Osteocyte (in vitro differentiated cells): Measurements from ENCODE around the gene CPNE8. TPM values are rescaled to one million over a fixed set of nuclear protein-coding genes. Genes with fewer than 3 reads are reported as not detected.

Experiments used
- DNase-seq: peaks from one replicate; pipeline ENCODE4 v3.0.0; 2021; ENCODE audit warnings: mixed read lengths; ENCODE audit not compliant: unreplicated experiment; ENCODE audit errors: extremely low spot score
- H3K27ac Mint-ChIP-seq: one replicate; pipeline ENCODE4 v1.8.0; 2021; ENCODE audit warnings: mild to moderate bottlenecking, mixed read lengths; ENCODE audit not compliant: unreplicated experiment
- H3K27me3 Mint-ChIP-seq: one replicate; pipeline ENCODE4 v1.8.0; 2021; ENCODE audit warnings: mixed read lengths; ENCODE audit not compliant: unreplicated experiment
- H3K36me3 Mint-ChIP-seq: one replicate; pipeline ENCODE4 v1.8.0; 2021; ENCODE audit warnings: mixed read lengths; ENCODE audit not compliant: unreplicated experiment
- H3K4me1 Mint-ChIP-seq: one replicate; pipeline ENCODE4 v1.8.0; 2021; ENCODE audit warnings: mixed read lengths; ENCODE audit not compliant: unreplicated experiment
- H3K4me3 Mint-ChIP-seq: one replicate; pipeline ENCODE4 v1.8.0; 2021; ENCODE audit warnings: mild to moderate bottlenecking, moderate library complexity, mixed read lengths; ENCODE audit not compliant: unreplicated experiment
- H3K9me3 Mint-ChIP-seq: one replicate; pipeline ENCODE4 v1.8.0; 2021; ENCODE audit warnings: mixed read lengths; ENCODE audit not compliant: unreplicated experiment
- CTCF ChIP-seq: fragments of 200-600 bp; sonication (generic); IDR thresholded peaks from 2 replicates; pipeline ENCODE4 v1.5.0; 2021; ENCODE audit warnings: antibody characterized with exemption, mild to moderate bottlenecking, moderate library complexity
- total RNA-seq: library from RNA; stranded (reverse); gene quantifications from 2 replicates; pipeline ENCODE4 v1.2.1, GENCODE V29; 2021

CPNE8 gene
- total RNA-seq, 1 donor from 2014 or later, result 8.7 TPM

GRCh38 chr12:38648813-38649212 lies 256.6 kb downstream of the CPNE8 start:
- Mint-ChIP-seq H3K36me3 (no peaks in the 10 kb centered on the region), H3K9me3 (no peaks in the 10 kb centered on the region), H3K27me3 (no peaks in the 10 kb centered on the region), H3K27ac (no peak overlapping the region), H3K4me3 (no peak overlapping the region), H3K4me1 (no peaks in the 10 kb centered on the region)
- no peak for DNase-seq
- TF ChIP-seq CTCF, result no peak

- Mint-ChIP-seq H3K27ac (no peak overlapping the region), H3K9me3 (peaks cover 3% of the 10 kb centered on the region), H3K4me3 (no peak overlapping the region), H3K27me3 (no peaks in the 10 kb centered on the region), H3K4me1 (no peaks in the 10 kb centered on the region), H3K36me3 (no peaks in the 10 kb centered on the region)
- no peak for TF ChIP-seq CTCF
- DNase-seq, result no peak
Measured at GRCh38 chr12:38646146-38646545, 259.2 kb downstream of the CPNE8 start.

GRCh38 chr12:38639625-38640024 lies 265.8 kb downstream of the CPNE8 start:
- H3K4me1 Mint-ChIP-seq, result no peaks in the 10 kb centered on the region

GRCh38 chr12:38638401-38638800 lies 267.0 kb downstream of the CPNE8 start:
- no peaks in the 10 kb centered on the region for H3K27me3 Mint-ChIP-seq
- no peak for TF ChIP-seq CTCF
- H3K27ac Mint-ChIP-seq, result no peak overlapping the region
- no peak for DNase-seq
- H3K9me3 Mint-ChIP-seq, result peaks cover 19% of the 10 kb centered on the region
- H3K36me3 Mint-ChIP-seq, result no peaks in the 10 kb centered on the region
- no peak overlapping the region for H3K4me3 Mint-ChIP-seq
- H3K4me1 Mint-ChIP-seq, result no peaks in the 10 kb centered on the region

More at GRCh38 chr12:38639625-38640024, 265.8 kb downstream of the CPNE8 start:
- no peak for DNase-seq
- Mint-ChIP-seq H3K27ac (no peak overlapping the region), H3K9me3 (peaks cover 19% of the 10 kb centered on the region), H3K36me3 (no peaks in the 10 kb centered on the region), H3K4me3 (no peak overlapping the region), H3K27me3 (no peaks in the 10 kb centered on the region)
- TF ChIP-seq CTCF, result no peak

- Mint-ChIP-seq H3K27ac (no peak overlapping the region), H3K36me3 (no peaks in the 10 kb centered on the region), H3K4me1 (no peaks in the 10 kb centered on the region), H3K4me3 (no peak overlapping the region), H3K27me3 (no peaks in the 10 kb centered on the region), H3K9me3 (peaks cover 13% of the 10 kb centered on the region)
- no peak for TF ChIP-seq CTCF
- DNase-seq, result no peak
Measured at GRCh38 chr12:38633511-38633910, 271.9 kb downstream of the CPNE8 start.
